H9 (cell line): ENCODE measurements around the gene FPR1. TPM values are rescaled to one million over a fixed set of nuclear protein-coding genes. Genes with fewer than 3 reads are reported as not detected.

Source experiments
- DNase-seq: peaks from one replicate; pipeline ENCODE4 v3.0.0-alpha.2; 2017
- H2AFZ ChIP-seq: one replicate; pipeline ENCODE4 v1.6.1; 2013; ENCODE audit warnings: mild to moderate bottlenecking, low read length, control low read depth, moderate library complexity
- H2AK5ac ChIP-seq: 2 replicates; pipeline ENCODE4 v1.6.1; 2013; ENCODE audit warnings: low read length, control low read depth, mixed read lengths; ENCODE audit not compliant: insufficient read length
- H2BK120ac ChIP-seq: one replicate; pipeline ENCODE4 v1.6.1; 2013; ENCODE audit warnings: low read depth, mild to moderate bottlenecking, low read length, control low read depth, inconsistent platforms; ENCODE audit not compliant: poor library complexity, severe bottlenecking
- H2BK12ac ChIP-seq: 2 replicates; pipeline ENCODE4 v1.6.1; 2013; ENCODE audit warnings: low read length, control low read depth, mixed read lengths, low read depth; ENCODE audit not compliant: insufficient read length
- H2BK15ac ChIP-seq: 2 replicates; pipeline ENCODE4 v1.6.1; 2013; ENCODE audit warnings: low read depth, low read length, control low read depth
- H2BK20ac ChIP-seq: one replicate; pipeline ENCODE4 v1.6.1; 2013; ENCODE audit warnings: low read depth, mild to moderate bottlenecking, low read length, control low read depth, inconsistent platforms; ENCODE audit not compliant: poor library complexity, severe bottlenecking
- H2BK5ac ChIP-seq: 2 replicates; pipeline ENCODE4 v1.6.1; 2013; ENCODE audit warnings: low read length, control low read depth, mixed read lengths; ENCODE audit not compliant: insufficient read length
- H3K14ac ChIP-seq: 2 replicates; pipeline ENCODE4 v1.6.1; 2013; ENCODE audit warnings: low read length, control low read depth; ENCODE audit not compliant: insufficient read depth
- H3K18ac ChIP-seq: 2 replicates; pipeline ENCODE4 v1.6.1; 2013; ENCODE audit warnings: low read depth, mild to moderate bottlenecking, mixed read lengths, low read length, control low read depth; ENCODE audit not compliant: insufficient read length
- H3K23ac ChIP-seq: 2 replicates; pipeline ENCODE4 v1.6.1; 2013; ENCODE audit warnings: low read length, control low read depth, mixed read lengths, low read depth; ENCODE audit not compliant: insufficient read length
- H3K23me2 ChIP-seq: 2 replicates; pipeline ENCODE4 v1.6.1; 2013; ENCODE audit warnings: low read depth, mild to moderate bottlenecking, mixed read lengths, low read length, control low read depth; ENCODE audit not compliant: insufficient read length, poor library complexity, severe bottlenecking
- H3K27ac ChIP-seq: 2 replicates; pipeline ENCODE4 v1.5.1; 2013; ENCODE audit warnings: low read length, control low read depth, mixed read lengths, low read depth; ENCODE audit not compliant: insufficient read length
- H3K27me3 ChIP-seq: 2 replicates; pipeline ENCODE4 v1.6.1; 2013; ENCODE audit warnings: low read length, control low read depth, inconsistent platforms; ENCODE audit not compliant: insufficient read depth
- H3K4ac ChIP-seq: 2 replicates; pipeline ENCODE4 v1.6.1; 2013; ENCODE audit warnings: low read depth, mild to moderate bottlenecking, control low read depth, inconsistent platforms, low read length, moderate library complexity
- H3K4me1 ChIP-seq: 2 replicates; pipeline ENCODE4 v1.6.1; 2013; ENCODE audit warnings: low read length, control low read depth, inconsistent platforms; ENCODE audit not compliant: insufficient read depth
- H3K4me2 ChIP-seq: 2 replicates; pipeline ENCODE4 v1.6.1; 2013; ENCODE audit warnings: low read length, control low read depth, mixed read lengths; ENCODE audit not compliant: insufficient read length, insufficient read depth
- H3K56ac ChIP-seq: 2 replicates; pipeline ENCODE4 v1.6.1; 2013; ENCODE audit warnings: low read depth, mild to moderate bottlenecking, mixed read lengths, low read length, control low read depth; ENCODE audit not compliant: insufficient read length
- H3K79me1 ChIP-seq: 2 replicates; pipeline ENCODE4 v1.6.1; 2013; ENCODE audit warnings: low read depth, mild to moderate bottlenecking, moderate library complexity, low read length, control low read depth, inconsistent platforms; ENCODE audit not compliant: insufficient read depth, poor library complexity, severe bottlenecking
- H3K79me2 ChIP-seq: 2 replicates; pipeline ENCODE4 v1.6.1; 2013; ENCODE audit warnings: low read length, control low read depth, inconsistent platforms; ENCODE audit not compliant: insufficient read depth
- H3K9ac ChIP-seq: 2 replicates; pipeline ENCODE4 v1.6.1; 2013; ENCODE audit warnings: low read length, control low read depth, mixed read lengths; ENCODE audit not compliant: insufficient read length; ENCODE audit errors: extremely low read depth
- H3K9me3 ChIP-seq: one replicate; pipeline ENCODE4 v1.6.1; 2013; ENCODE audit warnings: low read depth, low read length, inconsistent platforms; ENCODE audit not compliant: control insufficient read depth
- H3T11ph ChIP-seq: one replicate; pipeline ENCODE4 v1.6.1; 2013; ENCODE audit warnings: mild to moderate bottlenecking, low read length, control low read depth, inconsistent platforms
- H4K20me1 ChIP-seq: one replicate; pipeline ENCODE4 v1.6.1; 2013; ENCODE audit not compliant: control insufficient read depth, insufficient read length, insufficient read depth
- H4K5ac ChIP-seq: 2 replicates; pipeline ENCODE4 v1.6.1; 2013; ENCODE audit warnings: low read depth, mild to moderate bottlenecking, mixed read lengths, low read length, control low read depth; ENCODE audit not compliant: insufficient read length
- H4K8ac ChIP-seq: replicated peaks from 2 replicates; pipeline ENCODE4 v1.6.1; 2013; ENCODE audit warnings: low read length, control low read depth, mixed read lengths, low read depth; ENCODE audit not compliant: insufficient read length
- H4K91ac ChIP-seq: 2 replicates; pipeline ENCODE4 v1.6.1; 2013; ENCODE audit warnings: low read depth, mild to moderate bottlenecking, moderate library complexity, mixed read lengths, low read length, control low read depth; ENCODE audit not compliant: insufficient read length
- H3K27ac Mint-ChIP-seq, 3 experiments: 2 replicates in 2 of 3; 3 replicates in 1 of 3; pipeline ENCODE4 v1.8.0; 2020 to 2021; ENCODE audit warnings: mixed read lengths in 3 of 3, mild to moderate bottlenecking in 1 of 3, moderate library complexity in 1 of 3
- H3K27me3 Mint-ChIP-seq: 2 replicates; pipeline ENCODE4 v1.8.0; 2021; ENCODE audit warnings: low read depth, mild to moderate bottlenecking, moderate library complexity, mixed read lengths
- H3K36me3 Mint-ChIP-seq, 3 experiments: 2 replicates in 2 of 3; 3 replicates in 1 of 3; pipeline ENCODE4 v1.8.0; 2020 to 2021; ENCODE audit warnings: low read depth in 3 of 3, mixed read lengths in 3 of 3; ENCODE audit not compliant: insufficient read depth in 1 of 3
- H3K4me1 Mint-ChIP-seq, 2 experiments: 2 replicates each; pipeline ENCODE4 v1.8.0; 2020; ENCODE audit warnings: mixed read lengths in 2 of 2
- H3K4me3 Mint-ChIP-seq, 2 experiments: 2 replicates in 1 of 2; 3 replicates in 1 of 2; pipeline ENCODE4 v1.8.0; 2020 to 2021; ENCODE audit warnings: mild to moderate bottlenecking in 2 of 2, mixed read lengths in 2 of 2, moderate library complexity in 1 of 2
- H3K9me3 Mint-ChIP-seq, 2 experiments: 2 replicates in 1 of 2; 3 replicates in 1 of 2; pipeline ENCODE4 v1.8.0; 2020; ENCODE audit warnings: mild to moderate bottlenecking in 2 of 2, mixed read lengths in 2 of 2, moderate library complexity in 1 of 2
- WGBS: extraction: QIAGEN DNeasy Blood & Tissue Kit; methylation state at CpG from one replicate; pipeline ENCODE4 v1.1.7; 2013; ENCODE audit warnings: missing lambda C conversion rate, low lambda C conversion rate, mixed read lengths; ENCODE audit not compliant: insufficient read length; ENCODE audit errors: extremely low coverage; 5-methylcytosine and 5-hydroxymethylcytosine counted together
- total RNA-seq: library from RNA; stranded (reverse); gene quantifications from 2 replicates; pipeline ENCODE4 v1.2.1, GENCODE V29; 2021
- TF ChIP-seq, protein P1 (sequence below): fragments of 200-600 bp; sonication (generic); conservative IDR thresholded peaks from 3 replicates; pipeline ENCODE4 v1.8.0; 2021; ENCODE audit warnings: antibody characterized with exemption, mild to moderate bottlenecking

FPR1 gene
- total RNA-seq, 1 experiment from 2014 or later: not detected

DNA sequence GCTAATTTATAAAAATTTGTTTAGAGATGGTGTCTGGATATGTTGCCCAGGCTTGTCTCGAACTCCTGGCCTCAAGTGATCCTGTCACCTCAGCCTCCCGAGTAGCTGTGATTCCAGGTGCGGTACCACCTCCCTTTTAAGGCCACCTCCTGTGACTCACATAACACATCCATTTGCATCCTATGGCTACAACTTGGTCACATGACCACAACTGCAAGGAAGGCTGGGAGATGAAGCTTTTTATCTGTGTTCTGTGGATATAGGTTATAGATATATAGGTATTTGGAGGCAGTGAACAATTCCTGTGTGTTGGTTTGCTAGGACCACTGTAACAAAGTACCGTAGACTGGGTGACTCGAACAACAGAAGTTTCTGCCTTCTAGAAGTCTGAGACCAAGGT, 52.5 kb downstream of the FPR1 start:
- TF ChIP-seq, protein P1, sequence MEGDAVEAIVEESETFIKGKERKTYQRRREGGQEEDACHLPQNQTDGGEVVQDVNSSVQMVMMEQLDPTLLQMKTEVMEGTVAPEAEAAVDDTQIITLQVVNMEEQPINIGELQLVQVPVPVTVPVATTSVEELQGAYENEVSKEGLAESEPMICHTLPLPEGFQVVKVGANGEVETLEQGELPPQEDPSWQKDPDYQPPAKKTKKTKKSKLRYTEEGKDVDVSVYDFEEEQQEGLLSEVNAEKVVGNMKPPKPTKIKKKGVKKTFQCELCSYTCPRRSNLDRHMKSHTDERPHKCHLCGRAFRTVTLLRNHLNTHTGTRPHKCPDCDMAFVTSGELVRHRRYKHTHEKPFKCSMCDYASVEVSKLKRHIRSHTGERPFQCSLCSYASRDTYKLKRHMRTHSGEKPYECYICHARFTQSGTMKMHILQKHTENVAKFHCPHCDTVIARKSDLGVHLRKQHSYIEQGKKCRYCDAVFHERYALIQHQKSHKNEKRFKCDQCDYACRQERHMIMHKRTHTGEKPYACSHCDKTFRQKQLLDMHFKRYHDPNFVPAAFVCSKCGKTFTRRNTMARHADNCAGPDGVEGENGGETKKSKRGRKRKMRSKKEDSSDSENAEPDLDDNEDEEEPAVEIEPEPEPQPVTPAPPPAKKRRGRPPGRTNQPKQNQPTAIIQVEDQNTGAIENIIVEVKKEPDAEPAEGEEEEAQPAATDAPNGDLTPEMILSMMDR: no peak
- Histone ChIP-seq H4K91ac (no peak overlapping the region), H2BK15ac (no peak overlapping the region), H3K23me2 (peaks cover 17% of the 10 kb centered on the region), H3K79me2 (no peaks in the 10 kb centered on the region), H4K8ac (no peak overlapping the region), H2BK120ac (no peak overlapping the region), H3K4ac (no peak overlapping the region), H3K18ac (no peak overlapping the region), H2BK5ac (no peak overlapping the region), H3K4me1 (peaks cover 2% of the 10 kb centered on the region; the same call in 1 of the 2 replicates), H3K23ac (no peak overlapping the region), H3K56ac (no peak overlapping the region), H3K4me2 (no peak overlapping the region), H2BK20ac (no peak overlapping the region), H3K27ac (no peak overlapping the region), H3T11ph (no peak overlapping the region), H3K9me3 (no peaks in the 10 kb centered on the region), H3K27me3 (no peaks in the 10 kb centered on the region), H2BK12ac (no peak overlapping the region), H3K14ac (no peak overlapping the region), H3K9ac (no peak overlapping the region), H4K5ac (no peak overlapping the region), H2AFZ (no peak overlapping the region), H3K79me1 (no peaks in the 10 kb centered on the region), H2AK5ac (no peak overlapping the region), H4K20me1 (no peaks in the 10 kb centered on the region)
- WGBS: no CpG with 5 or more reads among the region's 5 CpGs
- H3K27me3 Mint-ChIP-seq: no peaks in the 10 kb centered on the region
- DNase-seq: no peak
- H3K4me1 Mint-ChIP-seq: peaks cover 23 to 25% of the 10 kb centered on the region in 2 experiments
- no peak overlapping the region for H3K27ac Mint-ChIP-seq
- H3K36me3 Mint-ChIP-seq: peaks cover 9 to 64% (median 39%) of the 10 kb centered on the region in 3 experiments
- no peak overlapping the region for H3K4me3 Mint-ChIP-seq
- H3K9me3 Mint-ChIP-seq: peaks cover 0 to 3% of the 10 kb centered on the region in 2 experiments; a peak in 1 of 5 replicates
